G401 (cell line): Measurements from ENCODE around the gene MYL5. TPM values are rescaled to one million over a fixed set of nuclear protein-coding genes. Genes with fewer than 3 reads are reported as not detected.
A peak's percentile ranks its signal among the peaks of the same experiment; 100 is the strongest.

Source experiments
- DNase-seq: peaks from one replicate; pipeline ENCODE4 v3.0.0-alpha.2; 2015; ENCODE audit warnings: low spot score
- in situ Hi-C: cut with HindIII; loops from 2 replicates; pipeline ENCODE4 v1.10.0; 2016; ENCODE audit warnings: low sequenced_read_pairs, mixed read lengths
- total RNA-seq: library from RNA; depleted of rRNA; stranded (reverse); fragments of >200 nt; shearing (Covaris generic); gene quantifications from 2 replicates; pipeline ENCODE4 v1.2.3, GENCODE V29; 2014; rRNA removed

Gene MYL5
- total RNA-seq = 4.5 and 7.4 TPM in 2 replicates

DNA sequence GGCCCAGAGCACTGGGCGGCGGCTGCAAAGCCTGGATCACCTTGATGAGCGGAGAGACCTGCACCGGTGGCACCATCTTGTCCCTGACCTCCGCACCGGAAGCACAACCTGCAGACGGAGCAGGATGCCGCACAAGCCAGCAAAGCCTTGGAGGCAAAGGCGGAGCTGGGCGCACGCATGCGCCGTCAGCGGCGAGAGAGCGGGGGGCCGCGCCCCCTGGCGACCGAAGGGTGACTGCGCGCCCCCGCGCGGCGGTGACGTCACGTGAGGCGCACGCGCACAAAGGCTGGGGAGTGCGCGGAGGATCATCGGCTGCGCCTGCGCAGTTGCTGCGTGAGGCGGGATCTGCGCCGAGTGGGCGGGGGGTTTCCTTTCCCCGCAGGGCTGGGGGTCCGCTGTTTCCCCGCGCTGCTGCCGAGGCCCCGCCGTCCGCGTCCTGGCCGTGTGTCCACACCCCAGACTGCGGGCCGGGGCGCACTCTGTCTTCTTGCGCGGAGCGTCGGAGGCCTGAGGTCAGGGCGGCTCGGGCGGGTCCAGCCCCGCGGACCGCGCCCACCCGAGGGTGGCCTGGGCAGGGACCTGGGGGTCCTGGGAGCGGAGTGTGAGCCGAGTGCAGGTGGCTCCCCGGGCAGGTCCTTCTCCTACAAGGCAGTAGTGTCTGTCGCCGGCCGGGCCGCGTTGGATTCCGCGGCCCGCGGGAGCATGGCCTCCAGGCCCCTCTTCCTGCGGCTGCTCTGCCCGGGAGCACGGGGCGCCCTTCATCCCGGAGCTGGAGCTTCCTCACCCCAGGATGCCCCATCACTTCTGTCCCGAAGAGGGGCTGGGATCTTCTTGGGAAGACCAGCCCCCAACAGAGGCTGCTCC, at the start of gene MYL5, which contains the start of gene ATP5ME:
Gene MYL5 (plus strand): TSS at position 371 of the 864 bp plus-strand sequence. CDS start 3,485 bp downstream, outside the sequence.
Gene ATP5ME (minus strand): TSS at position 105 of the 864 bp plus-strand sequence. CDS start 29 bp downstream, at position 76.
- in situ Hi-C loops = no loop called here
- DNase-seq = peak; percentile 95

GRCh38 chr4:624705-625590, 49.4 kb upstream of the MYL5 start, which contains the start of gene PDE6B:
Gene PDE6B (plus strand): TSS chr4:625573. CDS start chr4:625627, 54 bp downstream.
- no peak for DNase-seq
- in situ Hi-C loops = no loop called here

DNA sequence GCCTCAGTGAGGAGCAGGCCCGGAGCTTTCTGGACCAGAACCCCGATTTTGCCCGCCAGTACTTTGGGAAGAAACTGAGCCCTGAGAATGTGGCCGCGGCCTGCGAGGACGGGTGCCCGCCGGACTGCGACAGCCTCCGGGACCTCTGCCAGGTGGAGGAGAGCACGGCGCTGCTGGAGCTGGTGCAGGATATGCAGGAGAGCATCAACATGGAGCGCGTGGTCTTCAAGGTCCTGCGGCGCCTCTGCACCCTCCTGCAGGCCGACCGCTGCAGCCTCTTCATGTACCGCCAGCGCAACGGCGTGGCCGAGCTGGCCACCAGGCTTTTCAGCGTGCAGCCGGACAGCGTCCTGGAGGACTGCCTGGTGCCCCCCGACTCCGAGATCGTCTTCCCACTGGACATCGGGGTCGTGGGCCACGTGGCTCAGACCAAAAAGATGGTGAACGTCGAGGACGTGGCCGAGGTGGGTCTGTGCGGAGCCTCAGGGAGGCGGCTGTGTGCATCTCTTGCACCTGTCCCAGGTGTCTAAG, 48.6 kb upstream of the MYL5 start:
- in situ Hi-C loops = no loop called here

DNA sequence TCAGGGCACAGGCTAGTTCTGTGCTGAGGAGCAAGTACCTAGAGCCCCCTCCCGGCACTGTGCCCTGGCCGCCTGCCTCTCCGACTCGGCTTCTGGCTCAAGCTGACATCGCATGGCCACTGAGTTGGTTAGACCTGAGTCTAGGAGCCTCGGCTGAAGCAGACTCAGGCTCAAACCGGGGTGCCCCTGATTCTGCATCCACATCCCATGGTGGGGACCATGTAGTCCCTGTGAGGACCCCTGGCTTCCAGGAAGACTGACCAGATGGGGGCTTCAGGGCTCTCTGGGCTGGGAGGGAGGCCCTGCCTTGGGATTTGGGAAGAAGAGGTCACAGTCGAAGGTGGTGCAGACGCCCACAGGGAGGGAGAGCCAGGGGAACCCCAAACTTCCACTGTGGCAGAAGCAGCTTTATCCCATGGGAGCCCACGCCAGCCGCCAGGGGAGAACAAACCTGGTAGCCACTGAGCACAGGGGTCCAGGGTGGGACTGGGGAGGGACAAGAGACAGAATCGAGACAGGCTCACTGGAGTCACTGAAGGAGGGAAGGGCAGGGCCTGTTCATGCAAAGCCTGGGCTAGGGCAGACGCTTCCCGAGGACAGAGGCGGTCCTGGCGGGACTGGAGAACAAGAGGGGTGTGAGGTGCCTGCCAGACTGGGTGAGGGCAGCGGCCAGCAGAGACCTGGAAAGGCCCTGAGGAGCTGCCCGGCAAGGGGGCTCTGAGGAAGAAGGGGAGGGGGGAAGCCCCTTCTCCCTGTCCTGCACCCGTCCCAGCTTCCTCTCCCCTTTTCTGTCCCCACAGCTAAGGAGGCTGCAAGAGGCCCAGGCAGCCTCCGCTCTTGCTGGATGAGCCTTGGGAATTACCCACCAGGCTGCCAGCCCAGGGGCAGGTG, 47.9 kb upstream of the MYL5 start:
- DNase-seq = no peak

More for the DNA sequence above, 48.6 kb upstream of the MYL5 start:
- DNase-seq = no peak

GRCh38 chr4:627347-628125, 46.8 kb upstream of the MYL5 start:
- DNase-seq = no peak
- in situ Hi-C loops = no loop called here

More for the DNA sequence above, 47.9 kb upstream of the MYL5 start:
- in situ Hi-C loops = no loop called here

DNA sequence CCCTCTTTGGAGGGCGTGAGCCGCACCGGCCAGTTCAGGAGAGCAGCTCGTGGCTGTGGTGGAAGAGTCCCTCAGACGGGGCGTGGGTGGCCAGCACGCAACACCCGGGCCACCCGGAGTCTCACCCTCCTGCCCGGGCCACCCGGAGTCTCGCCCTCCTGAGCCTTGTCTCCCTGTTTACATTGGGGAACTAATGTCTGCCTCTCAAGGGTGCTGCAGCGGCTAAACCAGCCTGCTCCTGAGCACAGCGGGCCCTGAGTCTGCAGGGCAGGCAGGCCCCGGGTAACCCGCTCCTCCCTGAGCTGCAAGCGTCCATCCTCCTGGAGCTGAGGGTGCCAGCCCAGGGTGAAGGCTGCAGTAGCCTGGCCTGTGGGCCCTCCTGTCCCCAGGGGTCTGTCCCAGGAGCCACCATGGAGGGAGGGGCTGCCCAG, 46.0 kb upstream of the MYL5 start:
- DNase-seq = no peak

DNA sequence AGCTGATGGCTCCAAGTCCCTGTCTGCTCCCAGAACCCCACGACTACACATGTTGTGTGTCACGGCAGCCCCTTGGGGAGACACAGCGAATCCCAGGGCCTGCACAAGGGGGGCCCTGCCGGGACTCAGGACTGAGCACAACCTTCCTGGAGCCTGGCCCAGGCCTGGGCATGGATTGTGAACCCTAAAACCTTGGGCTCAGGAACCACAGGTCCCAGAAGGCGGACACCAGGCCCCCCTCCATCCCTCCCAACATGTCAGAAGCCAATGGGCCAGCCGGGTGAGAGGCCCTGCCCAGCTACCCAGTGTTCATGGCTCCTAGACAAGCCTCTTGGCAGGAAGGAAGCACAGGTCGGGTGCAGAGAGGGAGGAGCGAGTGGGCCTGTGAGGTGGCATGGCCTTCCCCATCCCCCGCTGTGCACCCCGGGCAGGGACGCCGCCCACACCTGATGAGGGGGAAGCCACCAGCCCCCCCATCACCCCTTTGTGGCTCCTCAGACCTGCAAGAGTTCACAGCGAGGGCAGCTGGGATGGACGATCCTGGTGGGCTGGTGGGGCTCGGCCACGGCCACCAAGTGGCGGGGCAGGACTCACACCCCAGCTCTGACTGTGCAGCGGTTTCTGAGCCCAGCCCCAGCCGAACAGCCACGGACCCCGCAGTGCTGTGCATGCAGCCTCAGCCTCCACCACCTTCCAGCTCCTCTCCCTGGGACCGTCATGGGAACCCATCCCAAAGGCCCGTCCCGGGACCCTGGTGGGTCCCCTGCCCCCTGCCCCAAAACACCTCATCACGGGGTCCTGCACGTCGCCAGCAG, 45.3 kb upstream of the MYL5 start:
- in situ Hi-C loops = no loop called here
- no peak for DNase-seq

More for the DNA sequence above, 46.0 kb upstream of the MYL5 start:
- in situ Hi-C loops = no loop called here

DNA sequence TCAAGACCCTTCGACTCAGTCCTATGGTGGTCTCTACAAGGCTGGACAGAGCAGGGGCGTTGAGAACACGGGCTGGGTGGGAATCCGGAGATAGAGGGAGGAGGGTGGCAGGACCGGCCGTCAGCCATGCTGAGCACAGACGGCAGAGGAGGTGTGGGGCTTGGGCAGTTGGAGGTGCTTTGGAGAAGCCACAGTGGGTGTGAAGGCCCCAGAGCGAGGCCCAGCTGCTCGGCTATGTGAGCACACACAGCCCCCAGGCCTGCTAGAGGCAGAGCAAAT, 44.8 kb upstream of the MYL5 start:
- in situ Hi-C loops = no loop called here
- no peak for DNase-seq

GRCh38 chr4:629915-630641, 44.3 kb upstream of the MYL5 start:
- in situ Hi-C loops = no loop called here
- no peak for DNase-seq

- in situ Hi-C loops = no loop called here
- DNase-seq = no peak
Measured at GRCh38 chr4:630656-631055, 43.7 kb upstream of the MYL5 start.

GRCh38 chr4:632196-632790, 42.0 kb upstream of the MYL5 start:
- DNase-seq = no peak
- in situ Hi-C loops = no loop called here

- in situ Hi-C loops = no loop called here
Measured at GRCh38 chr4:632926-633325, 41.4 kb upstream of the MYL5 start.

DNA sequence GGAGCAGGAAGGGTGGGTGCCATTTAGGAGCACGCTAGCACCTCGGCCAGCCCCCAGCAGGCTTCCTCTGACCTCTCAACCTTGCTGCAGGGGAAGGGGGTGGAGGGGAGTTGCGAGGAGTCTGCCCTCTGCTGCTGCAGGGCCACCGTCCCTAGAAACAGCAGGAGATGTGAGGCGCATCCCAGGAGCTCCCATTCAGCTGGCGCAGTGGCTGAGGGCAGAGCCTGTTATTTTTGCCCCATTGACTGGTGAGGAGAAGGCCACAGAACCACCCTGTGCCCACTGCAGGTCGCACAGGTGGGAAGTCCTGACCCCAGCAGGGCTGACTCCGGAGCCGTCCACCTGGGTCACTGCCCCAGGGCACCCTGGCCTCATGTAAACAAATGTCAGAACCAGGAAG, 40.9 kb upstream of the MYL5 start:
- in situ Hi-C loops = no loop called here
- no peak for DNase-seq

More at GRCh38 chr4:632926-633325, 41.4 kb upstream of the MYL5 start:
- DNase-seq = no peak

GRCh38 chr4:633976-634598, 40.3 kb upstream of the MYL5 start:
- DNase-seq = no peak
- in situ Hi-C loops = no loop called here

DNA sequence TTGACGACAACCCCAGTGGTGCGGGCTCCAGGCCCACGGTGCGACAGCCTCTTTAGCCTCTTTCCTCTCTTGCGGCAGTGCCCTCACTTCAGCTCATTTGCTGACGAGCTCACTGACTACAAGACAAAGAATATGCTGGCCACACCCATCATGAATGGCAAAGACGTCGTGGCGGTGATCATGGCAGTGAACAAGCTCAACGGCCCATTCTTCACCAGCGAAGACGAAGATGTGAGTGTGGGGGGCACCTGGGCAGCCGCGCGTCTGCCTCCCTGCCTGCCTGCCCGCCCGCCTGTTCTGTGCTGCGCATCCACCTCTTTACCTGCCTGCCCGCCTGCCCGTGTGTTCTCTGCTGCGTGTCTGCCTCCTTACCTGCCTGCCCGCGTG, 39.8 kb upstream of the MYL5 start:
- in situ Hi-C loops = no loop called here
- DNase-seq = no peak
